HG03439 (cell line): ENCODE results near the gene PLCB4.
"Not testable (repeated sequence)": the region's sequence is repeated elsewhere in the genome, so short reads cannot be mapped to it uniquely, and the experiment has no call there.

Experiments
- ATAC-seq: cut with Tn5 transposase; IDR thresholded peaks from one replicate; pipeline ENCODE4 v1.9.1; 2021; ENCODE audit warnings: mild to moderate bottlenecking, moderate library complexity; ENCODE audit not compliant: unreplicated experiment

PLCB4 gene

GRCh38 chr20:9068841-9069663 lies at the start of gene PLCB4:
Gene PLCB4, plus strand, starts transcription at chr20:9069087. Its CDS starts 238,728 bp downstream, at chr20:9307815.
- ATAC-seq = no peak

- no peak for ATAC-seq
These were observed 49.1 kb upstream of the PLCB4 start for GRCh38 chr20:9019833-9020232.

GRCh38 chr20:9021216-9021615 lies 47.7 kb upstream of the PLCB4 start:
- no peak for ATAC-seq

GRCh38 chr20:9021699-9022098 lies 47.2 kb upstream of the PLCB4 start:
- no peak for ATAC-seq

- no peak for ATAC-seq
These were observed 46.5 kb upstream of the PLCB4 start for GRCh38 chr20:9022376-9022775.

- no peak for ATAC-seq
These were observed 44.3 kb upstream of the PLCB4 start for GRCh38 chr20:9024606-9025005.

GRCh38 chr20:9025011-9025410 lies 43.9 kb upstream of the PLCB4 start:
- ATAC-seq = no peak

GRCh38 chr20:9025643-9026042 lies 43.2 kb upstream of the PLCB4 start:
- ATAC-seq = no peak

- ATAC-seq = no peak
These were observed 41.3 kb upstream of the PLCB4 start for GRCh38 chr20:9027626-9028025.

- no peak for ATAC-seq
These were observed 40.5 kb upstream of the PLCB4 start for GRCh38 chr20:9028419-9028818.

- no peak for ATAC-seq
These were observed 36.9 kb upstream of the PLCB4 start for GRCh38 chr20:9031991-9032390.

- no peak for ATAC-seq
These were observed 36.1 kb upstream of the PLCB4 start for GRCh38 chr20:9032758-9033157.

- ATAC-seq = no peak
These were observed 33.8 kb upstream of the PLCB4 start for GRCh38 chr20:9035126-9035525.

- ATAC-seq = no peak
These were observed 32.3 kb upstream of the PLCB4 start for GRCh38 chr20:9036593-9036992.

- no peak for ATAC-seq
These were observed 29.9 kb upstream of the PLCB4 start for GRCh38 chr20:9038791-9039535.

- no peak for ATAC-seq
These were observed 27.9 kb upstream of the PLCB4 start for GRCh38 chr20:9040863-9041524.

- no peak for ATAC-seq
These were observed 25.5 kb upstream of the PLCB4 start for GRCh38 chr20:9043364-9043763.

GRCh38 chr20:9047928-9048327 lies 21.0 kb upstream of the PLCB4 start:
- not testable (repeated sequence) for ATAC-seq

- ATAC-seq = no peak
These were observed 17.4 kb upstream of the PLCB4 start for GRCh38 chr20:9051508-9051907.

- no peak for ATAC-seq
These were observed 16.8 kb upstream of the PLCB4 start for GRCh38 chr20:9052136-9052535.

GRCh38 chr20:9053108-9053507 lies 15.8 kb upstream of the PLCB4 start:
- no peak for ATAC-seq

- no peak for ATAC-seq
These were observed 14.7 kb upstream of the PLCB4 start for GRCh38 chr20:9054176-9054575.
